K562 (cell line): Measurements from ENCODE around the gene FYTTD1. TPM values are rescaled to one million over a fixed set of nuclear protein-coding genes. Genes with fewer than 3 reads are reported as not detected.

ENCODE experiments used
- CBX5 ChIP-seq: IDR thresholded peaks from 2 replicates; pipeline ENCODE4 v1.6.1; 2014; ENCODE audit warnings: low read depth, borderline replicate concordance
- FIP1L1 ChIP-seq: fragments of 200-400 bp; formaldehyde crosslinking; IDR thresholded peaks from 2 replicates; pipeline ENCODE4 v1.6.1; 2018; ENCODE audit warnings: mild to moderate bottlenecking, low read depth, low read length; ENCODE audit not compliant: poor library complexity, severe bottlenecking
- FOXJ2 ChIP-seq: fragments of 200-800 bp; sonication (Bioruptor generic); IDR thresholded peaks from 2 replicates; pipeline ENCODE4 v1.6.1; 2016; ENCODE audit warnings: missing genetic modification characterization, missing compliant biosample characterization
- HDAC6 ChIP-seq: IDR thresholded peaks from 2 replicates; pipeline ENCODE4 v1.6.1; 2012; ENCODE audit warnings: low read depth, mild to moderate bottlenecking, control low read depth, inconsistent platforms, low read length, moderate library complexity
- ILK ChIP-seq: fragments of 450-650 bp; IDR thresholded peaks from 2 replicates; pipeline ENCODE4 v1.6.1; 2016; ENCODE audit warnings: missing genetic modification characterization, low read depth, mild to moderate bottlenecking, missing compliant biosample characterization, moderate library complexity, borderline replicate concordance
- KAT8 ChIP-seq: fragments of 450-650 bp; IDR thresholded peaks from 2 replicates; pipeline ENCODE4 v1.6.1; 2016; ENCODE audit warnings: low read depth, mild to moderate bottlenecking
- MITF ChIP-seq: IDR thresholded peaks from 2 replicates; pipeline ENCODE4 v1.6.1; 2014; ENCODE audit warnings: antibody characterized with exemption
- NR4A1 ChIP-seq, 2 experiments: fragments of 250-450 bp in 1 of 2; fragments of 450-650 bp in 1 of 2; sonication (Bioruptor Pico) in 1 of 2; IDR thresholded peaks; 2 replicates each; pipeline versions ENCODE4 v1.4.0 to v1.6.1; 2016 to 2020; ENCODE audit warnings: mild to moderate bottlenecking in 2 of 2, missing compliant biosample characterization in 1 of 2, missing genetic modification characterization in 1 of 2, moderate library complexity in 1 of 2
- PRPF4 ChIP-seq: fragments of 200-400 bp; formaldehyde crosslinking; IDR thresholded peaks from one replicate; pipeline ENCODE4 v1.6.1; 2017; ENCODE audit warnings: low read length, low read depth, mild to moderate bottlenecking; ENCODE audit not compliant: insufficient read depth, poor library complexity, severe bottlenecking
- RBM39 ChIP-seq: fragments of 200-400 bp; formaldehyde crosslinking; optimal IDR thresholded peaks from 2 replicates; pipeline ENCODE3; 2018; ENCODE audit warnings: low read depth, low read length
- RFX7 ChIP-seq: fragments of 250-450 bp; sonication (Bioruptor Pico); IDR thresholded peaks from 2 replicates; pipeline ENCODE4 v1.5.1; 2021; ENCODE audit warnings: mild to moderate bottlenecking
- RNF2 ChIP-seq: sonication (generic); IDR thresholded peaks from 2 replicates; pipeline ENCODE4 v1.6.1; 2016
- SIRT6 ChIP-seq: IDR thresholded peaks from one replicate; pipeline ENCODE4 v1.6.1; 2012; ENCODE audit warnings: low read depth, mild to moderate bottlenecking, control low read depth, inconsistent platforms, low read length, moderate library complexity
- TBL1XR1 ChIP-seq, 2 experiments: IDR thresholded peaks; 2 replicates each; pipeline ENCODE4 v1.6.1; 2012; ENCODE audit warnings: improper control_type of control experiment in 2 of 2, low read length in 2 of 2, mild to moderate bottlenecking in 1 of 2
- ZBTB40 ChIP-seq, 2 experiments: fragments of 450-650 bp in 1 of 2; sonication (generic) in 1 of 2; formaldehyde crosslinking in 1 of 2; IDR thresholded peaks; 2 replicates each; pipeline versions ENCODE4 v1.7.1 to v1.9.0; 2016 to 2022; ENCODE audit warnings: inconsistent platforms in 1 of 2, mild to moderate bottlenecking in 1 of 2, missing genetic modification reagents in 1 of 2
- ZNF212 ChIP-seq: fragments of 450-650 bp; formaldehyde crosslinking; IDR thresholded peaks from 2 replicates; pipeline ENCODE4 v1.4.0; 2020; ENCODE audit warnings: mild to moderate bottlenecking
- polyA plus RNA-seq, 8 experiments: library from polyadenylated mRNA; depleted of rRNA in 4 of 8; stranded (reverse) in 5 of 8; unstranded in 3 of 8; fragments of >200 nt; fragmentation: Nextera tagmentation in 2 of 8; fragmentation: Illumina TruSeq in 1 of 8; extraction: Ambion mirVana in 2 of 8; extraction: Trizol in 1 of 8; gene quantifications; 2 replicates each; pipeline versions ENCODE4 v1.2.1 to v1.2.3, GENCODE V29; 2011 to 2014; ENCODE audit warnings: inconsistent platforms in 1 of 8, missing spikeins in 1 of 8
- total RNA-seq, 7 experiments: library from RNA; depleted of rRNA in 6 of 7; stranded (reverse); fragments of >200 nt in 6 of 7; fragmentation: Illumina TruSeq in 2 of 7; extraction: Trizol in 2 of 7; gene quantifications; 2 replicates each; pipeline versions ENCODE4 v1.2.1 to v1.2.3, GENCODE V29; 2011 to 2021; ENCODE audit warnings: low replicate concordance in 1 of 7

The FYTTD1 gene
- total and polyA plus RNA-seq, 9 of the 15 experiments (the other 6 are each of a cell fraction or from before 2014, with no cell fraction given): 35.7 to 106 (median 76.3) TPM

- TF ChIP-seq ZNF212 (CRISPR knock-in tag) (no peak), SIRT6 (no peak), ZBTB40 (IDR thresholded peaks at IDR 0.05) (peak; percentile 7; the same call in 1 of the 2 replicates), ZBTB40 (CRISPR knock-in tag; IDR thresholded peaks at IDR 0.05) (no peak), FIP1L1 (peak; percentile 86), ILK (tag) (no peak), HDAC6 (no peak), CBX5 (no peak), RNF2 (0 out of 2 replicates have a peak, but pooled peaks have one; percentile 28), FOXJ2 (tag) (0 out of 2 replicates have a peak, but pooled peaks have one; percentile 55), TBL1XR1 (IDR thresholded peaks at IDR 0.05; ENCODE audit: low read length in 2 of 2) (0 out of 4 replicates have a peak, but pooled peaks of 1 of the 2 experiments have one; percentile 14), RFX7 (no peak), RBM39 (no peak), MITF (no peak), KAT8 (no peak), PRPF4 (no peak), NR4A1 (CRISPR knock-in tag; IDR thresholded peaks at IDR 0.05) (no peak), NR4A1 (tag; IDR thresholded peaks at IDR 0.05) (0 out of 2 replicates have a peak, but pooled peaks have one; percentile 23)
Measured at GRCh38 chr3:197791113-197791891, 41.6 kb downstream of the FYTTD1 start, which contains the start of gene LRCH3 (continued).
